GM12872 (cell line): ENCODE measurements around the gene CROCC.

Experiments
- CTCF ChIP-seq: IDR thresholded peaks from 3 replicates; pipeline ENCODE4 v1.5.1; 2011; ENCODE audit warnings: low read depth, mild to moderate bottlenecking, low read length, moderate library complexity; ENCODE audit not compliant: insufficient read depth

The CROCC gene

DNA sequence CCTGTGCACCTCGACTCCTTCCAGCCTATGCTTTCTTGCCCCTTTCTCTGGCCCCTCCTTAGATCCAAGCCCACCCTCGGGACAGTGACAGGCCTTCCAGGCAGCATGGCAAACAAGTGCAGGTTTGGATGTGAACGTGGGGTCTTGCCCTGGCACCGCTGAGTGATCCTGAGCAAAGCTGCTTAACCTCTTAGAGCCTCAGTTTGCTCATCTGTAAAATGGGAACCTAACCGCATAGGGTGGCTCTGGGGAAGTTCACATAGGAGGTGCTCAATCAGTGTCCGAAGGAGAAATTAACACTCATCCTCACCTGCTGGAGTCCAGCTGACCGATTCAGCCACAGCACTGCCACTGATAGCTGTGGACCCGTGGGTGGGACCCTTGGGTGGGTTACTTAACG lies 51.5 kb downstream of the CROCC start:
- TF ChIP-seq CTCF: no peak

DNA sequence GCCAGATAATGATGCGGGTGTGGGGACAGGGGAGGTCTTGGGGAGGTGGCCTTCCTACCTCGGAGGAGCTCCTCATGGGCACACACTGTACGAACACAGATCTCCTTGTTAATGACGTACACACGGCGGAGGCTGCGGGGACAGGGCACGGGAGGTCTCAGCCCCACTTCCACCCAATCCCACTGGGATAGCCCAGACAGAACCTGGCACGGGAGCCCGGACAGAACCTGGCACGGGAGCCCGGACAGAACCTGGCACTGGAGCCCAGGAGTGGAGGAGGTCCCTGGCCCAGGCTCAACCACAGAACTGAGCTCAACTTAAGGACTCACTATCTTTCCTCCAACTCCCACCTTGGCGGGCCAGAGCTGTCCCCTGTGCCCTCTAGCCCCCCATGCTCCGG lies 53.5 kb downstream of the CROCC start:
- no peak for TF ChIP-seq CTCF

DNA sequence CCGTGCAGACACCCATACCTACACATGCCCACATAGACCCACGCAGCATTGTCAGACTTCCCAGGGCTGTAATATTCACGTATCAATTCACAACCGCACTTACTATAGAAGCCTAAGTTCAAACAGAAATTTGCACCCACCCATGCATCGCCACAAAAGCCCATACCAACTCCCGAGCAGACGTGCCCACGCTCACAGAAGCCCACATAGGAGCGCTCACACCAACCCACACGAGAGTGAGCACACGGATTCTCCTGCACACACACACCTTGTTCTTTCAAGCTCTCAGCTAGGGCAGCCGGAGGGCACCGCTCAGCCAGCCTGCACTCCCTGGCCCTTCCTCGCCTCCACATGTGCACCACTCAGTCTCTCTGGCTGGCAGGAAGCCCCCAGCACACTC lies 54.1 kb downstream of the CROCC start:
- TF ChIP-seq CTCF: no peak

DNA sequence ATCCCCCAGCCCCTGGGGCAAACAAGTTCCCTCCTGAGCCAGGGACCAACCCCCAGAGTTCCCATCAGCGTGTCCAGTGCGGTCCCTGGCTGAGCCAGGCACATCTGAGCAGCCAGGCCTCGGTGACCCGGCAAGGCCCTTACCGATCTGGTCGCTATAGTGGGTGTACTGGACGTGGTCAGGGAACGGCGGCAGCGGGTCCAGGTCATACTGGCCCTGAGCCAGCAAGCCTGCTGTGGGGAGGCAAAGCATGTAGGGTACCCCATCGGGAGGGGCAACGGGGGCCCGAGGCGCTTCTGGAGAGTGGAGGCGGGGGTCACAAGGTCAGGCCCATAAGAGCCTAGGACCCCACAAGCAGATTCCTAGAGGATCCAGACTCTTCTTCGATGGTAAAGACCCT lies 55.2 kb downstream of the CROCC start:
- TF ChIP-seq CTCF: no peak

DNA sequence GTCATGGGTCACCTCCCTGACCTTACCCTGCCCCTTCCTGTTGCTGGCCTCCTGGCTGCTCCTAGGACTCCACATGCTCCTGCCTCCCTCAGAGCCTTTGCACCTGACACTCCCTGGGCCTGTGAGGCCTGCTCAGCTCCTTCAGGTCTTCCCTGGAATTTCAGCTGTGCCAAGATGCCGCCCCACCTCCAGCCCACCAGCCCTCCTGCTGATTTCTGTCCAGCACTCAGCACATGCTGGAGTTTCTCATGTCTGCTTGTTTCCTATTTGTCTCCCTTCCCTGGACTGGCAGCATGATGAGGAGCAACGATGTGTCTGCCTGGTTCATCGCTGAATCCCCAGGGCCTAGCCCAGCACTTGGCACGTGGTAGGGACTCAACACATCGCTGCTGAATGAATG lies 55.6 kb downstream of the CROCC start:
- no peak for TF ChIP-seq CTCF

GRCh38 chr1:16978139-16978538 lies 56.4 kb downstream of the CROCC start:
- TF ChIP-seq CTCF: no peak

GRCh38 chr1:16978567-16979474 lies 57.1 kb downstream of the CROCC start:
- TF ChIP-seq CTCF: no peak
